G401.6 (cell line): ENCODE results near the gene NELFB.

Source experiments
- FAIRE-seq: peaks from 2 replicates; lab custom pipeline; 2012; peaks lifted over from hg19 to GRCh38; lab: Jason Lieb, UNC

Gene NELFB

GRCh38 chr9:137268538-137269201 lies 13.5 kb downstream of the NELFB start:
- no peak for FAIRE-seq

GRCh38 chr9:137269231-137269772 lies 14.2 kb downstream of the NELFB start:
- FAIRE-seq = no peak

GRCh38 chr9:137270929-137271695 lies 16.0 kb downstream of the NELFB start:
- FAIRE-seq = no peak

- no peak for FAIRE-seq
Measured at GRCh38 chr9:137271696-137272076, 16.6 kb downstream of the NELFB start.

- no peak for FAIRE-seq
Measured at GRCh38 chr9:137272241-137273094, 17.3 kb downstream of the NELFB start.

GRCh38 chr9:137273095-137273490 lies 18.0 kb downstream of the NELFB start:
- FAIRE-seq = no peak

GRCh38 chr9:137273611-137274320 lies 18.6 kb downstream of the NELFB start:
- no peak for FAIRE-seq

- no peak for FAIRE-seq
Measured at GRCh38 chr9:137275203-137275587, 20.1 kb downstream of the NELFB start.

- FAIRE-seq = no peak
Measured at GRCh38 chr9:137275588-137276472, 20.7 kb downstream of the NELFB start.

- FAIRE-seq = no peak
Measured at GRCh38 chr9:137276473-137277328, 21.6 kb downstream of the NELFB start.

GRCh38 chr9:137277329-137278041 lies 22.4 kb downstream of the NELFB start, which contains the start of gene TOR4A:
Gene TOR4A, plus strand, starts transcription at chr9:137277726. Its CDS starts 964 bp downstream, at chr9:137278690.
- FAIRE-seq = no peak

GRCh38 chr9:137278061-137278701 lies 23.1 kb downstream of the NELFB start:
- no peak for FAIRE-seq

GRCh38 chr9:137278721-137279711 lies 23.9 kb downstream of the NELFB start:
- no peak for FAIRE-seq

- no peak for FAIRE-seq
Measured at GRCh38 chr9:137279741-137280473, 24.8 kb downstream of the NELFB start.

GRCh38 chr9:137280474-137281344 lies 25.6 kb downstream of the NELFB start:
- no peak for FAIRE-seq
